GM21390 (cell line): ENCODE measurements around the gene IL3RA.
"Not testable (repeated sequence)": the region's sequence is repeated elsewhere in the genome, so short reads cannot be mapped to it uniquely, and the experiment has no call there.

Experiments
- ATAC-seq: cut with Tn5 transposase; IDR thresholded peaks from one replicate; pipeline ENCODE4 v1.9.1; 2021; ENCODE audit not compliant: unreplicated experiment

The IL3RA gene

GRCh38 chrX:1327651-1328304 is 8.8 kb upstream of the IL3RA start:
- peak; percentile 36 for ATAC-seq

DNA sequence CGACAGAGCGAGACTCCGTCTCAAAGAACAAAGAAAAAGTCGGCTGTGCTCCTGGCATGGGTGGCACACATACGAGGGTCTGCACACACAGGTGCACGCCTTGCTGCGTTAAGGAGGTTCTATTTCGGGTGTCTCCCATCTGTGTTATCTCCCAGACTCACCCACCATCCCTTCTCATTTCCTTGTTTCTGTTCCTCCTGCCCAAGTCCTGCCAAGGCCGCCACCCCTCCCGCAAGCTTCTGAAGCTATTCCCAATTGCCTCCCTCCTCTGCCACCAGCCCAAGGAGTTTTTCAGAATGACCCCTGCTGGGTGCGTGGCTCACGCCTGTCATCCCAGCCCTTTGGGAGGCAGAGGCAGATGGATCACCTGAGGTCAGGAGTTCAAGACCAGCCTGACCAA is 6.0 kb upstream of the IL3RA start:
- no peak for ATAC-seq

GRCh38 chrX:1332433-1332832 is 4.2 kb upstream of the IL3RA start:
- not testable (repeated sequence) for ATAC-seq

GRCh38 chrX:1334854-1335253 is 1.7 kb upstream of the IL3RA start:
- ATAC-seq: no peak

- peak; percentile 36 for ATAC-seq
Measured at GRCh38 chrX:1336948-1337779, 579 bp downstream of the IL3RA start.

- ATAC-seq: no peak
Measured at GRCh38 chrX:1341545-1342184, 5.1 kb downstream of the IL3RA start.

- not testable (repeated sequence) for ATAC-seq
Measured at GRCh38 chrX:1349606-1350005, 13.0 kb downstream of the IL3RA start.

DNA sequence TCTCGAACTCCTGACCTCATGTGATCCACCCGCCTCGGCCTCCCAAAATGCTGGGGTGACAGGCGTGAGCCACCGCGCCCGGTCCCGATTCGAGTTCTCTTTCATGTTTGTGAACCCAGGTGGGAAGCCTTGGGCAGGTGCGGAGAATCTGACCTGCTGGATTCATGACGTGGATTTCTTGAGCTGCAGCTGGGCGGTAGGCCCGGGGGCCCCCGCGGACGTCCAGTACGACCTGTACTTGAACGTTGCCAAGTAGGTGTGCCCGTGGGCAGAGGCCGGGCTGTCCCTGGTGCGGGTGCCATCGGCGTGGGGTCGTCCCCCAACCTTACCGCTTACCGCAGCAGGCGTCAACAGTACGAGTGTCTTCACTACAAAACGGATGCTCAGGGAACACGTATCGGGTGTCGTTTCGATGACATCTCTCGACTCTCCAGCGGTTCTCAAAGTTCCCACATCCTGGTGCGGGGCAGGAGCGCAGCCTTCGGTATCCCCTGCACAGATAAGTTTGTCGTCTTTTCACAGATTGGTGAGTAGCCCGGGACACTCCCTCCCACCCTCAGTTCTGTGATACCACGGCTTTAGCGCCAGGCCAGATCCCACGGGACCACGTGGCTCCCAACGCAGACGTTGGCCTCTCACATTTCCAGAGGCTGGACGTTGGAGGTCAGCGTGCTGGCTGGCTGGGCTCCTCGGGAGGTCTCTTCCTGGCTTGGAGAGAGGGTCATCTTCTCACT is 15.6 kb downstream of the IL3RA start:
- no peak for ATAC-seq

DNA sequence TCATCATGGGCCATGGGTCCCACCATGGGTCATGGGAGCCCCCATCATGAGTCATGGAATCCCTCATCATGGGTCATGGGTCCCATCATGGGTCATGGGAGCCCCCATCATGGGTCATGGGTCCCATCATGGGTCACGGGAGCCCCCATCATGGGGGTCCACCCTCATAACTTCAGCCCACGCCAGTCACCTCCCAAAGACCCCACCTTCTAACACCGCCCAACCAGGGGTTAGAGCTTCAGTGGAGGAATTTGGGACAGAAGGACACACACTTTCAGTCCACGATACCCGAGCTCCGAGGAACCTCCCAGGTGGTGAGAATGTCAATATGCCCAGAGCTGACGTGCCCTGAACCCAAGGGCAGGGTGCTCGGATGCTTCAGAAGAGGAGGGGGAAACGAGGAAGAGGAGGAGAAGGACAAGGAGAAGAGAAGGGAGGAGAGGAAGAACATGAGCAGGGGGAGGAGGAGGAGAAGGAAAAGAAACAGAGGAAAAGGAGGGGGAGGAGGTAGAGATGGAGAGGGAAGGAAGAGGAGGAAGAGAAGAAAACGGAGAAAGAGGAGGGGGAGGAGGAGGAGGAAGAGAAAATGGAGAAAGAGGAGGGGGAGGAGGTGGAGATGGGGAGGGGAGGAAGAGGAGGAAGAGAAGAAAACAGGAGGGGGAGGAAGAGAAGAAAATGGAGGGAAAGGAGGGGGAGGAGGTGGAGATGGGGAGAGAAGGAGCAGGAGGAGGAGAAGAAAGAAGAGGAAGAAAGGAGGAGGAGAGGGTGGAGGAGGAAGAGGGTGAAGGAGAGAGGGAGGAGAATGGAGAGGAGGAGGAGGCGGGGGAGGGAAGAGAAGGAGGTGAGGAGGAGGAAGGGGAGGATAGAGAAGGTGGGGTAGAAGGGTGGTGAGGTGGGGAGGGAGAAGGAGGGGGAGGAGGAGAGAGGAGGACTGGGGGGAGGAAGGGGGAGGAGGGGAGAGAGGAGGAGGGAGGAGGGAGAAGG is 17.7 kb downstream of the IL3RA start:
- ATAC-seq: no peak

GRCh38 chrX:1355131-1356046 is 18.8 kb downstream of the IL3RA start:
- ATAC-seq: no peak

DNA sequence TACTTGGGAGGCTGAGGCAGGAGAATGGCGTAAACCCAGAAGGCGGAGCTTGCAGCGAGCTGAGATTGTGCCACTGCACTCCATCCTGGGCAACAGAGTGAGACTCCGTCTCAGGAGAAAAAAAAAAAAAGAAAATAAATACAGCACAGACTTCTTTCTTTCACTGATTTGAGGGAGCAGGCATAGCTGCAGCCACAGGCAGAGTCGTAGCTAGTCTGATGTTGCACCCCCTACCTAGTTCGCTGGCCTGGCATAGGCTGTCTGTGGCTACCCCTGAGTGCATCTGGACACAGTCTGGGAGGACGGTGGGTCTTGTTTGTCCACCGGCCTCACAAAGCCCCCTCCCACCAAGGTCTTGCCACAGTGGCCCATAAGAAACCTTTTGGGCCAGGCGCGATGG is 21.4 kb downstream of the IL3RA start:
- no peak for ATAC-seq

DNA sequence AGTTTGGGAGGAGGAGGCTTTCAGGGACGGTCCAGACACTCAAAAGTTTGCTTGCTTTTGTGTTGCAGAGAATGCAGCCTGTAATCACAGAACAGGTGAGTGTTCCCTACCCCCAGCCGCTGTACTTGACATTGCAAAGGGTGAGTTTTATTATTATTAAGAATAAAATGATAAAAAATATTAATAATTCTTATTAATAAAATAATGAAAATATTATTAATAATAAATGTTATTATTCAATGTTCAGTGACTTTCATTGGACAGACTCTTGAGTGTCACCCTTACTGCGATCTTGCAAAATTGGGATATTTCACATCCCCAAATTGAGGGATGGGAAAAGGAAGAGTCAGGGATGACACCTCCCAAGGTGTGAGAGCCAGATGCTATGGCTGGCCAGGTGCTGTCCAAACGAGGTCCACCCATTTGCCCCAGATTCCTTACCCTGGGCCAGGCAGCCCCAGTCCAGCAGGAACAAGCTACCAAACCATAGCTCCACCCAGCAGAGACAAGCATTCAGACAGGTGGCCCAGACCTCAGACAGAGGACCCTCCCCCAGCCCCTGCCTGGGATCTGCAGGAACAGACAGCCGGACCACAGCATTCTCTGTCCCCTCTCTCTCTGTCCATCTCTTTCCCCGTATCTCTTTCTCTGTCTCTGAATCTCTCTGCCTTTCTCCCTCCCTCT is 22.4 kb downstream of the IL3RA start:
- no peak for ATAC-seq

GRCh38 chrX:1359477-1359873 is 22.9 kb downstream of the IL3RA start:
- ATAC-seq: no peak

- ATAC-seq: no peak
Measured at GRCh38 chrX:1360171-1360570, 23.6 kb downstream of the IL3RA start.

DNA sequence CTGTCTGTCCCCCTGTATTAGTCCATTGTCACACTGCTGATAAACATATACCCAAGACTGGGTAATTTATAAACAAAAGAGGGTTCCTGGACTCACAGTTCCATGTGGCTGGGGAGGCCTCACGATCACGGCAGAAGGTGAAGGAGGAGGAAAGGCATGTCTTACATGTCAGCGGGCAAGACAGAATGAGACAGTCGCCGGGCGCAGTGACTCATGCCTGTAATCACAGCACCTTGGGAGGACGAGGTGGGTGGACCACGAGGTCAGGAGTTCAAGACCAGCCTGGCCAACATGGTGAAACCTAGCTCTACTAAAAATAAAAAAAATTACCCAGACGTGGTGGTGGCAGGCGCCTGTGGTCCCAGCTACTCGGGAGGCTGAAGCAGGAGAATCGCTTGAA is 24.7 kb downstream of the IL3RA start:
- ATAC-seq: no peak

GRCh38 chrX:1361910-1362309 is 25.3 kb downstream of the IL3RA start:
- no peak for ATAC-seq

DNA sequence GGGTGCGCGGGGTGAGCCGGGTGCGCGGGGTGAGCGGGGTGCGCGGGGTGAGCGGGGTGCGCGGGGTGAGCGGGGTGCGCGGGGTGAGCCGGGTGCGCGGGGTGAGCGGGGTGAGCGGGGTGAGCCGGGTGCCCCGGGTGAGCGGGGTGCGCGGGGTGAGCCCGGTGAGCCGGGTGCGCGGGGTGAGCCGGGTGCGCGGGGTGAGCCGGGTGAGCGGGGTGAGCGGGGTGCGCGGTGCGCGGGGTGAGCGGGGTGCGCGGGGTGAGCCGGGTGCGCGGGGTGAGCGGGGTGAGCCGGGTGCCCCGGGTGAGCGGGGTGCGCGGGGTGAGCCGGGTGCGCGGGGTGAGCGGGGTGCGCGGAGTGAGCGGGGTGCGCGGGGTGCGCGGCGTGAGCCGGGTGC is 29.8 kb downstream of the IL3RA start:
- not testable (repeated sequence) for ATAC-seq

- no peak for ATAC-seq
Measured at GRCh38 chrX:1368385-1368698, 31.8 kb downstream of the IL3RA start.

DNA sequence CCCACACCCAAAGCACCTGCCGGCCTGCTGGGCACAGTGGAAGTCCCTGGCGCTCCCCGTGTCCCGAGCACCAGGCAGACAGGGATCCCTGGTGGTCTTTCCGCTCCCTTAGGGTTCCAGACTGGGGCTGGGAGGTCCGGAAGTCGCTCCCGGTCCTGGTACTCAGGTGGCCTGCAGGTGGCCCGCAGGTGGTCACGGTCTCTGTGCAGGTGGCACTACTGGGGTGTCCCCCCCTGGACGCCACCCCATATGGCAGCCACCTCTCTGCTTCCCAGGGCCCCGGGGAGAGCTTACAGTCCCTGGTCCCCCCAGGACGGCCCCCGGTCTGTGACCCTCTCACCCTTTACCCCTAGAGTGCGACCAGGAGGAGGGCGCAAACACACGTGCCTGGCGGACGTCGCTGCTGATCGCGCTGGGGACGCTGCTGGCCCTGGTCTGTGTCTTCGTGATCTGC is 41.7 kb downstream of the IL3RA start:
- ATAC-seq: no peak
